Gastrocnemius medialis (tissue), 4 donors: ENCODE data around the gene SPSB1.

Experiments used
- POLR2A ChIP-seq, 2 donors: fragments of 450-650 bp; IDR thresholded peaks; one replicate each; pipeline ENCODE4 v1.6.1; 2017; ENCODE audit warnings: antibody characterized with exemption in 2 of 2, mild to moderate bottlenecking in 2 of 2, moderate library complexity in 2 of 2
- TF ChIP-seq, protein P1 (sequence below), 5 experiments: fragments of 450-650 bp in 3 of 5; fragments of 200-600 bp in 2 of 5; sonication (generic) in 2 of 5; IDR thresholded peaks in 4 of 5; conservative IDR thresholded peaks in 1 of 5; 1 replicate in 4 of 5; 2 replicates in 1 of 5; pipeline ENCODE4 v1.5.1; 2016 to 2019; ENCODE audit warnings: antibody characterized with exemption in 5 of 5, mild to moderate bottlenecking in 3 of 5, moderate library complexity in 3 of 5

DNA sequence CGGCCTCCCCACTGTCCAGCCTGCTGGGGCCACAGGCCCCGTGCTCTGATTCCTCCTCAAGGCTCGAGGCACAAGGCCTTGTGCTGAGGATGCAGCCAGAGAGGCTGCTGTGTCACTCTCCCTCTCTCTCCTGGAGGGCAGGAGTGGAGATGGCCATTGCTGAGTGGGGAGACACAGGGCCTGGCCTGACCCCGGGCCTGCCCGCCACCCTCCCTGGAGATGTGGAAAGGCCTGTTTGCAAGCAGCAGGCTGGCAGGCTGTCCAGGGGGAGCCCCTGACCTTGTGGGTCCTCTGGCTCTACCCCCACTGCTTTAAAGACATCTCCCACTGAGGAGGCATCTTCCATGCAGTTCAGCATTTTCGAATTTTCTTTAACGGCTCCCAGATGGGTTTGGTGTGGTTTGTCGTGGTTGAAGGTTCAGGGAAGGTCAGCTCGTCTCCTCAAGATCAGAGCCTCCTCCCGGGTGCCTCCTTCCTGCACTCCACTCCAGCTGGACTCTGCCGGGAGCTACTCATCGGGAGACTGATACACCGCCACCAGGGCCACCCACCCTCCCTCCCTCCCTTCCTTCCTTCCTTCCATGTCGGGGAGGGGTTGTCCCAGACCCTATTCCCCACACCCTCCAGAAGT is 69.1 kb downstream of the SPSB1 start:
- TF ChIP-seq POLR2A (IDR thresholded peaks at IDR 0.05) = no peak
- TF ChIP-seq, protein P1, sequence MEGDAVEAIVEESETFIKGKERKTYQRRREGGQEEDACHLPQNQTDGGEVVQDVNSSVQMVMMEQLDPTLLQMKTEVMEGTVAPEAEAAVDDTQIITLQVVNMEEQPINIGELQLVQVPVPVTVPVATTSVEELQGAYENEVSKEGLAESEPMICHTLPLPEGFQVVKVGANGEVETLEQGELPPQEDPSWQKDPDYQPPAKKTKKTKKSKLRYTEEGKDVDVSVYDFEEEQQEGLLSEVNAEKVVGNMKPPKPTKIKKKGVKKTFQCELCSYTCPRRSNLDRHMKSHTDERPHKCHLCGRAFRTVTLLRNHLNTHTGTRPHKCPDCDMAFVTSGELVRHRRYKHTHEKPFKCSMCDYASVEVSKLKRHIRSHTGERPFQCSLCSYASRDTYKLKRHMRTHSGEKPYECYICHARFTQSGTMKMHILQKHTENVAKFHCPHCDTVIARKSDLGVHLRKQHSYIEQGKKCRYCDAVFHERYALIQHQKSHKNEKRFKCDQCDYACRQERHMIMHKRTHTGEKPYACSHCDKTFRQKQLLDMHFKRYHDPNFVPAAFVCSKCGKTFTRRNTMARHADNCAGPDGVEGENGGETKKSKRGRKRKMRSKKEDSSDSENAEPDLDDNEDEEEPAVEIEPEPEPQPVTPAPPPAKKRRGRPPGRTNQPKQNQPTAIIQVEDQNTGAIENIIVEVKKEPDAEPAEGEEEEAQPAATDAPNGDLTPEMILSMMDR (IDR thresholded peaks at IDR 0.05 in 4 of 5, conservative IDR thresholded peaks at IDR 0.05 in 1 of 5) = no peak
